ENCODE measurements around the gene AFF3. TPM values are rescaled to one million over a fixed set of nuclear protein-coding genes. Genes with fewer than 3 reads are reported as not detected.

AFF3 gene
- total RNA-seq, 6 experiments from 2014 or later, result 1.3 to 7.3 (median 6.4) TPM

GRCh38 chr2:99812426-99812825, 330.0 kb downstream of the AFF3 start:
- Histone ChIP-seq H3K36me3 (no peaks in the 10 kb centered on the region), H3K4me1 (no peaks in the 10 kb centered on the region), H3K4me3 (no peak overlapping the region), H3K9me3 (no peaks in the 10 kb centered on the region), H3K27me3 (no peaks in the 10 kb centered on the region), H3K27ac (no peak overlapping the region)
- TF ChIP-seq CTCF (IDR thresholded peaks at IDR 0.05) (no peak), POLR2A (IDR thresholded peaks at IDR 0.05) (no peak)
- ATAC-seq (no peak), DNase-seq (no peak)
- intact Hi-C loops (cut with DNase I), result loop anchor here (10.0 kb wide), 1 partner anchor 432 kb away; no protein-coding TSS in a partner anchor
- WGBS (ENCODE audit: insufficient coverage, low coverage, low lambda C conversion rate, missing lambda C conversion rate), result 70% methylated on average over 10 of the region's 10 CpGs

DNA sequence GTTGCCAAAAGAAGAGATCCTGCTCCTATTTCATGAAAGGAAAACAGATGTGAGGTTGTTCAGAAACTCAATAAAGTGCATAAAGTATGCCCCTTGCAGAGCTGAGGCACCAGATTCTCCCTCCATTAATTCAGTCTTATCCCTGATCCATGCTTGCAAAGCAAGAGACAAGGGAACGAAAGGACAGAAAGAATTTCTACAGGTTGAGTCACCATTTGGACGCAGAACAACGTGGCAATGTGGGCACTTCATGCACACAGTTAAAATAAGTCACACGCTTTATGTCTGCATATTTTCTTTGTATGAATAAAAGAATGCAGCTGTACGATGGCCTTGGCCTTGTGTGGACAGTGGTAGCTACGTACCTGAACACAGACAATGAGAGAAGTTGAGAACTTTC, 330.8 kb downstream of the AFF3 start:
- 88% methylated on average over 6 of the region's 6 CpGs for WGBS (ENCODE audit: insufficient coverage, low coverage, low lambda C conversion rate, missing lambda C conversion rate)
- Histone ChIP-seq H3K4me3 (no peak overlapping the region), H3K36me3 (no peaks in the 10 kb centered on the region), H3K4me1 (no peaks in the 10 kb centered on the region), H3K27me3 (no peaks in the 10 kb centered on the region), H3K9me3 (no peaks in the 10 kb centered on the region), H3K27ac (no peak overlapping the region)
- intact Hi-C loops (cut with DNase I), result loop anchor here (10.0 kb wide), 1 partner anchor 433 kb away; no protein-coding TSS in a partner anchor
- no peak for TF ChIP-seq POLR2A (IDR thresholded peaks at IDR 0.05)
- TF ChIP-seq CTCF (IDR thresholded peaks at IDR 0.05), result no peak
- DNase-seq, result no peak
- ATAC-seq, result no peak

GRCh38 chr2:99810225-99810624, 332.2 kb downstream of the AFF3 start:
- intact Hi-C loops (cut with DNase I), result loop anchor here (10.0 kb wide), 1 partner anchor 435 kb away; no protein-coding TSS in a partner anchor
- Histone ChIP-seq H3K4me1 (no peaks in the 10 kb centered on the region), H3K9me3 (no peaks in the 10 kb centered on the region), H3K36me3 (no peaks in the 10 kb centered on the region), H3K4me3 (no peak overlapping the region), H3K27me3 (no peaks in the 10 kb centered on the region), H3K27ac (no peak overlapping the region)
- DNase-seq (no peak), ATAC-seq (no peak)
- 85% methylated on average over 4 of the region's 4 CpGs for WGBS (ENCODE audit: insufficient coverage, low coverage, low lambda C conversion rate, missing lambda C conversion rate)
- TF ChIP-seq CTCF (IDR thresholded peaks at IDR 0.05), result no peak
- no peak for TF ChIP-seq POLR2A (IDR thresholded peaks at IDR 0.05)

DNA sequence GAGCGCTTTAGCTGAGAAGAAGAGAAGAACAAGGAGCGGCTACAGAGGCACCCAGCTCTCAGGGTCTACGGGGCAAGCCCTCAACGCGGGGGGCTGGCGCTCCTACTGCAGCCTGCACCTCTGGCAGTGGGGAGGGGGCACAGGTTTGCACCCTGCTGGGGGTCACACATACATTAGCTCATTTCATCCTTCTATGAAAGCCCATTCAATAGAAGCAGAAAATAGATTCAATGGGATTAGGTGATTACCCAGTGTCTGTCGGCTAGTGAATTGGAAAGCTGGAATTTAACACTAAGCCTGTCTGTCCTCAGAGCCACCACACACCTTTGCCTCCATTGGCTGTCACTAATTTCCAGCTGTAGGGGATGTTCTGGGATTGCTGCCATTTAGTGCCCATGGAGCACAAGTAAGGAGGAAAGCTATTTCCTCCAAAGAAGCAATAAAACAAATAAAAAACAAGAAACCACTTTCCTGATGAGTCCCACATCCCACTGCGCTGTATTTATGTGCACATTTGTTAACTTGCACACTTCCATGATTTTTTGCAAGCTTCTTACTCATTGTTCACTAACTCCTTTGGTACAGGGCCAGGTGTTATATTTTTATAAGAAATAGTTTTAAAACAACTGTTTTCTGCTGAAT, 333.0 kb downstream of the AFF3 start:
- TF ChIP-seq CTCF (IDR thresholded peaks at IDR 0.05) (no peak), POLR2A (IDR thresholded peaks at IDR 0.05) (no peak)
- no peaks in the 10 kb centered on the region for H3K9me3 ChIP-seq

More for the DNA sequence above, 333.0 kb downstream of the AFF3 start:
- Histone ChIP-seq H3K4me3 (no peak overlapping the region), H3K27me3 (no peaks in the 10 kb centered on the region), H3K27ac (no peak overlapping the region), H3K4me1 (no peaks in the 10 kb centered on the region), H3K36me3 (no peaks in the 10 kb centered on the region)
- DNase-seq (no peak), ATAC-seq (no peak)
- intact Hi-C loops (cut with DNase I), result no loop called here
- WGBS (ENCODE audit: insufficient coverage, low coverage, low lambda C conversion rate, missing lambda C conversion rate), result 93% methylated on average over 8 of the region's 8 CpGs

Data from right lobe of liver (tissue), 6 donors.